ENCODE results near the gene TSEN34.
A peak's percentile ranks its signal among the peaks of the same experiment; 100 is the strongest.
"Not testable (repeated sequence)": the region's sequence is repeated elsewhere in the genome, so short reads cannot be mapped to it uniquely, and the experiment has no call there.

TSEN34 gene

GRCh38 chr19:54209811-54210494, 18.8 kb downstream of the TSEN34 start:
- peak; percentile 80 for DNase-seq

- no peak for DNase-seq
Observed at GRCh38 chr19:54211235-54211634, 20.1 kb downstream of the TSEN34 start.

GRCh38 chr19:54214217-54214616, 23.1 kb downstream of the TSEN34 start:
- DNase-seq = not testable (repeated sequence)

- not testable (repeated sequence) for DNase-seq
Observed at GRCh38 chr19:54214734-54215133, 23.6 kb downstream of the TSEN34 start.

GRCh38 chr19:54216869-54217268, 25.8 kb downstream of the TSEN34 start:
- DNase-seq = no peak

- DNase-seq = not testable (repeated sequence)
Observed at GRCh38 chr19:54217517-54218247, 26.6 kb downstream of the TSEN34 start.

- no peak for DNase-seq
Observed at GRCh38 chr19:54218259-54218658, 27.2 kb downstream of the TSEN34 start.

- DNase-seq = no peak
Observed at GRCh38 chr19:54218960-54219661, 28.0 kb downstream of the TSEN34 start.

GRCh38 chr19:54219702-54220101, 28.6 kb downstream of the TSEN34 start:
- not testable (repeated sequence) for DNase-seq

- not testable (repeated sequence) for DNase-seq
Observed at GRCh38 chr19:54221947-54222346, 30.8 kb downstream of the TSEN34 start.

GRCh38 chr19:54222474-54223276, 31.6 kb downstream of the TSEN34 start, which contains the start of gene LILRB3:
TSS of gene LILRB3 (minus strand) at chr19:54223007. CDS start at chr19:54222976, 31 bp downstream.
- not testable (repeated sequence) for DNase-seq

GRCh38 chr19:54223277-54223936, 32.3 kb downstream of the TSEN34 start:
- DNase-seq = not testable (repeated sequence)

- not testable (repeated sequence) for DNase-seq
Observed at GRCh38 chr19:54223937-54224281, 32.8 kb downstream of the TSEN34 start.

- DNase-seq = not testable (repeated sequence)
Observed at GRCh38 chr19:54224619-54225018, 33.5 kb downstream of the TSEN34 start.

GRCh38 chr19:54229146-54229545, 38.0 kb downstream of the TSEN34 start:
- no peak for DNase-seq

GRCh38 chr19:54230031-54230430, 38.9 kb downstream of the TSEN34 start:
- no peak for DNase-seq

- peak; percentile 60 for DNase-seq
Observed at GRCh38 chr19:54231077-54231931, 40.2 kb downstream of the TSEN34 start.

GRCh38 chr19:54233941-54234340, 42.8 kb downstream of the TSEN34 start:
- DNase-seq = no peak

GRCh38 chr19:54239491-54240371, 48.6 kb downstream of the TSEN34 start:
- not testable (repeated sequence) for DNase-seq

Data from right hindlimb (tissue), 1 donor.